Measurements from ENCODE around the gene ZNF366.

DNA sequence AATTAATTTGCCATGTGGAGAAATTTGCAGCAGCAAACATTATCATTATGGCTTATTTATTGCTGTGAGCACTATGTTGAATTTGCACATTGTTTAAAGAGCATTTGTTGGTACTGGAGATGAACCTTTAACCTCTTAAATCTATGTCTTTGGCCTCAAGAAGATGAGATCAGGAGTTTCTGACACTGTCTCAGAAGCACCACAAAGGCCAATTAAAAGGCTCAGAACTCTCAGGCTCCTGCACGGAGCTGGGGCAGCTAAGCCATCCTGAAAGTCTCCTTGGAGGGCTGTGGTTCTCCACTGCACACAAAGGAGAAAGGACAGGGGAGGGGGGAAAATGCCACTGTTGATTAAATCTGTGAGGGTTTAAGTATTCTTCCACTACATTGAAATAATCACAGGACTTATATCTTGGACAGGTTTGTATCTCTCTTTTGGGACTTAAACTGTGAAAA, 33.1 kb downstream of the ZNF366 start:
- TF ChIP-seq CTCF (IDR thresholded peaks at IDR 0.05; ENCODE audit: insufficient read depth, low read length, poor library complexity, severe bottlenecking) = no peak
- TF ChIP-seq EZH2phosphoT487 (conservative IDR thresholded peaks at IDR 0.05; ENCODE audit: low read length) = no peak
